GM20431 (cell line): ENCODE data around the gene FOXE3.
"Not testable (repeated sequence)": the region's sequence is repeated elsewhere in the genome, so short reads cannot be mapped to it uniquely, and the experiment has no call there.

Experiments
- in situ Hi-C: fragments of 300-500 bp; cut with MseI, MboI; formaldehyde crosslinking; loops from one replicate; pipeline ENCODE4 v1.15.0; 2020; ENCODE audit warnings: low sequenced_read_pairs; ENCODE audit not compliant: unreplicated experiment

FOXE3 gene

DNA sequence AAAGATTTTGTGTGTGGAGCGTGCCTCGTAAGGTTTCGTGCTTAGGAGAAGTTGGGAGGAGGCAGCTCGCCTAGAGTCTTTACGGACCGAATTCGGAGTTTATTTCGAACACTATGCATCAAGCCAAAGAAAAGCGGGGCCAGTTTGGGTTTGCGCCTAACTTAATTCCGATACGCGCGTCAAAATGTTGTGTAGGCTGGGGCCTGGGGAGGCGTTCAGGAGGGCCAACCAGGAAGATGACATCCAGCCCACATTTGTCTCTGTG is 28.1 kb downstream of the FOXE3 start:
- in situ Hi-C loops, result loop anchor here (25.0 kb wide), 1 partner anchor 268 kb away; no protein-coding TSS in a partner anchor

DNA sequence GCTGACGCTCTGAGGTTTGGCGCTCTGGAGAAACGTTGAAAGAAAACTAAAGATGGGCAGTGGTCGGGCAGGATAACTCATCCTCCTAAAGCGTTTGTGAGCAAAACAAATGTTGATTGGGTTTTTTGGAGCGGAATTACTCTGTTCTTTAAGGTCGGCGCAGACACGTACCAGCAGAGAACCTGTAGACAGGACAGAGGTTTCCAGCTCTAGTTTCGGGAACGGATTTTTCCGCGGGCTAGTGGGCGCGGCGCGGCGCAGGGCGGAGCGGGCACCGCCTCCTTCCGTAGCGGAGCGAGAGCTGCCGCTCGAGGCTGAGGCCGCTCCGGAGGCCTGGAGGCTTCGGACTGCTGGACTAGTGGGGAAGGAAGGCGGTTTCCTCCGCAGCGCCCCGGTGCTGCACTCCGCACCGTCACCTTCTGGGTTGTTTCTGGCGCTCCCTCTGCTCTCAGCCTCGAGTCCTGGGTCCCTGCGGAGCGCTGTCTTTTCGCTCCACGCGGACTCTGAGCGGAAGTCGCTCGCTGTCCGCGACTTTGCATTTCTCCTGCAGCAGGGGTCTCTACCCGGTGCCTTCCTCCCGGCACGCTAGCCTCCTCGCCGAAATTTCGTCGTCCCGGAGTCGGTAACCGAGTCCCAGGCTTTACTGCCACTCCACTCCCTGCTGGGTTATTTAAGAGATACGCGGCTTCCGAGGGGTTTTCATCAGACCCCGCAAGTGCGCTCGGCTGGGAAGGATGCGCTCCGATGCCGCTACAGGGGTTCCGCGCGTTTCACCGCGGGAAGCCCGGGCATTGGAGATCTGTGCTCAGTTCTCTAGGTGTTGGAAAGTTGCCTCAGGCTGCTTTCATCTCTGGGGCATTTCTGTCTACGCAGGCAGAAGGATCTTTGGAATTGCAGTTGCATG is 28.7 kb downstream of the FOXE3 start:
- in situ Hi-C loops, result loop anchor here (25.0 kb wide), 1 partner anchor 267 kb away; no protein-coding TSS in a partner anchor

DNA sequence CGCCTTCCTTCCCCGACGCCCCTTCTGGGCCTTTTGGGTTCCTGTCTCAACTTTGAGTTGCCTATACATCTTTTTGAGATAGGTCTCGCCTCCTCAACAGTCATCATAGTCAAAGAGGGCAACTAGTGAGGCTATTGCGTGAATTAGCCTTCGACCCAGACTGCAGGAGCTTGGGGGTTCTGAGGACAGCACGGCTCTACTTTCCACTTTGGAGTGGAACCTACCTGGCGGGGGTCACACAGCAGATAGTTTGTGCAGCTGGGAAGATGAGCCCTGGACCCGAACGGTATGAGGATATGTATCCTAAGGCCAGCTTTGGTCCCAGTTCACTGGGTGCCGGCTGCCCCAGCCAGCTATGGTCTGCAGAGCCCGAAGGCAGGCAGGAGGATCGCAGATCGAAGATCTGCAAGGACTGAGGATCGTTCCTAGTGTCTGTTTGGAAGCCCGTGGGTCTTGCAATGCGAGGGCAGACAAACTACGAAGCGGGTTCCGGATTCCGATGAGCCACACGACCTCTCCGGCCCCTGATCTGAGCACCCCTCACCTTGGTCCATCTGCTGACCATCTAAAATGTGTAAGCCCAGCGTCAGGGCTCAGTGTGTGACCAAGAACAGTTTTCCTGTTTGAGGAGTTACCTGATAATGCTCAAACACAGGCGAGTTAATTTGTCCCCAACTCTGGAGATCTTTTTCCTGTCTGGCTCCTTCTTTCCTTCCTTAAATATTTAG is 29.9 kb downstream of the FOXE3 start:
- in situ Hi-C loops, result loop anchor here (25.0 kb wide), 1 partner anchor 266 kb away; no protein-coding TSS in a partner anchor

DNA sequence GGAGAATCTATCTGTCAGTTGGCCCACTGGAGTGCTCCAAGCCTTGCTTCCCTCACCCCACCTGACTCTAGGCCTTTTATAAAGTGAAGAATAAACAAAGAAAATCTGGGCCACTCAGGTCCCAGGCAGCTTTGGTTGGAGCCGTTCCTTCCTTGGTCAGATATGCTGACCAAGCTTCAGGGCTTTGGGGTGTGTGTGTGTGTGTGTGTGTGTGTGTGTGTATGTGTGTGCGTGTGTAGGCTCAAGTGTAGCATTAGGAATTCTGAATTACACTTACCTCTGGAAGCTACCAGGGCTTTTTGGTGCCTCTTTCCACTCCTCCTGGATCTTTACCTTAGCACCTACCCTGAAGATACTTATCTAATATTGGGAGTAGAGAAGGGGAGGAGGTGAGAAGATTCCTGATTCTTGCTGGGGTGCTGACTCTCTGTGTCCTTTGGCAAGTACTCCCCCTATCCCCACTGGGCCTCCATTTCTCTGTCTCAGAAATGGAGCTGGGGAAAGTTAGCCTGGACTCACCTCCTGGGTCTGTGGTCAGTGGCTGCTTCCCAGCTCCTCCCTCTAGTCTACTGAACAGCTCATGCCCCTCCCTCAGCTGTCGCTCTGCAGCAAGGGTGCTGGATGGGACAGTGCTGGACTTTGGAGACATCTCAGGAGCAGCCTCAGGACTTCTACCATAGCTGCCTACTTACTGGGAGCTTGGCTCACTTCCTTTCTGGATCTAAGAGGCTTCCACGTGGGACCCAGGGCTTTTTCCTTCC is 32.6 kb downstream of the FOXE3 start:
- in situ Hi-C loops, result loop anchor here (25.0 kb wide), 1 partner anchor 264 kb away; no protein-coding TSS in a partner anchor

DNA sequence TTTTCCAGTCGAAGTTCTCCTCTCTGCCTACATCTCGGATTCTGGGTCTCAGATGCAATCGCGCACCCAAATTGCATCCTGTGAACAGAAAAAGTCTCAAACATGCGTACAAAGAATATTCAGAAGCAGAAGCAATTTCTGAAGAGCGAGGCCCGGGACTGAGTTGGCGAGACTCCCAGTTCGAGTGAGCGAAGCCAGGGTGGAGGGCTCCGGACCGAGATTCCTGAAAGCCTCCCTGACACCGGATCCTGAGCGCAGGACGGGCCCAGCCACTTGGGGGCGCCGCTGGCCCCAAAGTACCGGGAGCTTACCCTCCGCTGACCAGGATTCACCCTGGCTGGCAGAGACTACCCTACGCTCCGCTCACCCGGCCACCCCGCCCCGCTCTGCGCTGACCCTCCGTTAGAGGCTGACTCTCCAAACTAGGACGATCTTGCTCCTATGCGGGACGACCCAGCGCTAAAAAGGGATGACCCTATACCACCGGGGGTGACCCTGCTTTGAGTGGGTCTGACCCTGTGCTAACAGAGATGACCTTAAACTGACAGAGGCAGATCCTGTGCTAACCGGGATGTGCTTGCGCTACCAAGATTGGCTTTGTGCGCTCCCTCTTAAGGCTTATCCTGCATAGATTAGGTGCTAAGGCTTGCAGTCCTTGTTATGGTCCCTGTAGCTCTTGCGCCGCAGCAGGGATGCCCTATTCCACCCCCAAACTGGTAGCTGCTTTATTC is 33.9 kb downstream of the FOXE3 start:
- in situ Hi-C loops, result loop anchor here (25.0 kb wide), 1 partner anchor 262 kb away; no protein-coding TSS in a partner anchor

DNA sequence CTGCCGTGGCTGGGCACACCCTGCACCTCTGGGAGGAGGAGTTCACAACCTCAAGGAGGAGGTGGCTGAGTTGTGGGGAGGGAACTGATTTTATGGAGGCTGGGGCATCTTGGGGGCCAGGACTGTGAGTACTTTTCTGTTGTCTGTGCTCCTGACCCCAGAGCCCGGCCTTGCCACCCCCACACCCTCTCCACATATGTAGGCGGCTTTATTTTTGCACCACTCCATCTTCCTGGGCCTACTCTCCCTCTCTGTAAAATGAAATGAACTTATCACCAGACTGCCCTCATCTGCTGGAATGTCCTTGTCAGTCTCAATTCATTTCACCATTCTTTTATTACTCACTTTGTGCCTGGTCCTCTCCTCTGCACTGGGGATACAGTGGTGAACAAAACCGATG is 34.5 kb downstream of the FOXE3 start:
- in situ Hi-C loops, result no loop called here

DNA sequence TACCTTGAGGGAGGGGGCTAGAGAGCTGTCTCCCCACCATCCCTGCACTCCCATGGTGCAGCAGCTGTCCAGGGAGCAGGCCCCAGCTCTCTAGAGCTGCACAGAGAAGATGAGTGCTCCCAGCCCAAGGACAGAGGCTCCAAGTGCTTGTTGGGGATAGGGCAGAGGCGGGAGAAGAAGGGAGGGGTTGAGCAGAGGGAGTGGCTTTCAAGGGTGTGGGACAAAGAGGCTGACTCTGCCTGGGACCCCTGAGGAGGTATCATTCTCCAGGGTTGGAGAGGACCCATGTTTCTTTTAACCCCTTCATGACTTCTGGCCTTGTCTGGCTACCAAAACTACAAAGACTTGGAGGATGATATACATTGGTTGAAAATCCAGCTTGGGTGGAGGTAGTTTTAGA is 36.3 kb downstream of the FOXE3 start:
- in situ Hi-C loops, result no loop called here

DNA sequence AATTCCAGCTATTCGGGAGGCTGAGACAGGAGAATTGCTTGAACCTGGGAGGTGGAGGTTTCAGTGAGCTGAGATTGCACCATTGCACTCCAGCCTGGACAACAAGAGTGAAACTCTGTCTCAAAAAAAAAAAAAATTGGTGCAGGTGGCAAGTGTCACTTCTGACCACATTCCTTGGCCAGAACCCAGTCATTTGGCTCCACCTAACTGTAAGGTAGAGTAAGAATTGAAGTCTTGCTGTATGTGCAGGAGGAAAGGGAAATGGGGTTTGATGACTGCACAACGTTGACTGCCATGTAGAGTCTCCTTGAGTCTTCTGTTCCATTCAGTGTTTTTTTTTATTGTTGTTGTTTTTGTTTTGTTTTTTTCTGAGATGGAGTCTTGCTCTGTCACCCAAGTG is 37.8 kb downstream of the FOXE3 start:
- in situ Hi-C loops, result not testable (repeated sequence)

DNA sequence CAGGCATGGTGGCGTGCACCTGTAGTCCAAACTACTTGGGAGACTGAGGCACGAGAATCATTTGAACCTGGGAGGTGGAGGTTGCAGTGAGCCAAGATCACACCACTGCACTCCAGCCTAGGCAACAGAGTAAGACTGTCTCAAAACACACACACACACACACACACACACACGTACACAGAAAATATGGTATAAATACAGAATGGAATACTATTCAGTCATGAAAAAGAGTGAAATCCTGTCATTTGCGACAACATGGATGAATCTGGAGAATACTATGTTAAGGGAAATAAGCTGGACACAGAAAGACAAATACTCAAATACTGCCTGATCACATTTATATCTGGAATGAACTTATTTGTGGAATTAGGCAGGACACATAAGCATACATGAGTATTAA is 40.2 kb downstream of the FOXE3 start:
- in situ Hi-C loops, result no loop called here

DNA sequence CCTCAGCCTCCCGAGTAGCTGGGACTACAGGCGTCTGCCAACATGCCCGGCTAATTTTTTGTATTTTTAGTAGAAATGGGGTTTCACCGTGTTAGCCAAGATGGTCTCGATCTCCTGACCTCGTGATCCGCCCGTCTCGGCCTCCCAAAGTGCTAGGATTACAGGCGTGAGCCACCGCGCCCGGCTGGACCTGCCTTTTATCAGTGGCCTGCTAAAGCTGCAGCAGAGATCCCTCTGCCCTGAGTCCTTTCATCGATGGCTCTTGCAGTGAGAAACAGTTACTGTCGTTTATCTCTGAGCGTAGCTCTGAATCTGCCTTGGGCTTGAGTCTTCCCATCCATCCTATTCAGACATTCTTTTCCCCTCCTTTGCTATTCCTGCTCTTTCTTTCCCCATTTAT is 41.5 kb downstream of the FOXE3 start:
- in situ Hi-C loops, result not testable (repeated sequence)

DNA sequence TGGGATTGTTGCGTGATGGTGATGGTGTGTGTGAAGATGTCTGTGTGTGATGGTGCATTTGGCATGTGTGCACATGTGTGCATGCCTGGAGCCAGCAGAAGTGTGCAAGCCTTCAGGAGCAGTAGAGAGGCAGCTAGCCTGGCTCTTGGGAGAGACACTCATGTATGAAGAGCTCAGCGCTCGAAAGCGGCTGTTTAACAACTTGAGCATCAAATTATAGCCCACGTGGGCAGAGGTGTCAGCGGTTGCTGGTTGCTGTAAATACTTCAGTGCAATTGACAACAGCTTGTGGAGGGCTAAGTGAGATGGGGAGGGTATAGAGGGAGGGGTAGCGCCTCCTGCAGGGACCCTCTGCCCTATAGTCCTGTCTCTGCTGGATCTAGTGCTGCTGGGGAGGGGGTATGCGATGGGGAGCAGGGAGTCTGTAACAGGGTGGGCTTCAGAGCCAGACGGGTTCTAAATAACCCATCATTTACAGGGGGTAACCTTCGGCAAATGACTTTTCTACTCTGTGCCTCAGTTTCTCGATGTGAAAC is 43.2 kb downstream of the FOXE3 start:
- in situ Hi-C loops, result no loop called here

DNA sequence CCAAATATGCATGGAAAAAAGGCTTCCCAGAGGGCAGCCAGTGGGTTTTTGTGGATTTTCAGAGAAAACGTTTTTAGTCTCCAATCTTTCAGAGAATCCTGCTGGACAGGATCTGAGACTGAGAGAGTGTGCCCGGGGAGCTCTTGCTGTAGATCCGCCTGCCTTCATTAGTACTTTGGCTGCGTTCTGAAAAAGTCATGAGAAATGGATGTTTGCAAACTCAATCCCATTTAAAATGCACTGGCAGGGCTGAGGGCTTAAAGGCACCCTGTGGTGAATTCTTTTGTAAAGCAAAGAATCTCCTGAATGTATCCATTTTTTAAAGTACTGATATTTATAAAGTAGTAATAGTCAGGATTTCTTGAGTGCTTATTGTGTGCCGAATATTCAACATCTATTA is 44.0 kb downstream of the FOXE3 start:
- in situ Hi-C loops, result no loop called here

DNA sequence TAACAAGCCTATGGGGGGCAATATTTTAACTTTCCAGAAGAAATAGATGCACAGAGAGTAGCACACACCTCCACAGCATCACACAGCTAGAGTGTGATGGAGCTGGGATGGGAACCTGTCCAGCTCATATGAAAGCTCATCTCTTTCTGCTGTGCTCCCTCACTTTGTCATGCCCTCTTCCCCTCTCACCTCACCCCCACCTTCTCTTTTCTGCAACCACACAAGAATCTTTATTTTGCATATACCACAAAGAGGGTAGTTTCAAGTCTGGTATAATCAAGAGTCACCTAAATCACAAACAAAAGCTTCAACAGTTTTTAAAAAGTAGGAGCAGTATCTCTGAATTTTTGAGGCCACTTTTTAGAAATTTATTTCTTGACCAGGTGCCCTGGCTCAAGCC is 44.4 kb downstream of the FOXE3 start:
- in situ Hi-C loops, result no loop called here

DNA sequence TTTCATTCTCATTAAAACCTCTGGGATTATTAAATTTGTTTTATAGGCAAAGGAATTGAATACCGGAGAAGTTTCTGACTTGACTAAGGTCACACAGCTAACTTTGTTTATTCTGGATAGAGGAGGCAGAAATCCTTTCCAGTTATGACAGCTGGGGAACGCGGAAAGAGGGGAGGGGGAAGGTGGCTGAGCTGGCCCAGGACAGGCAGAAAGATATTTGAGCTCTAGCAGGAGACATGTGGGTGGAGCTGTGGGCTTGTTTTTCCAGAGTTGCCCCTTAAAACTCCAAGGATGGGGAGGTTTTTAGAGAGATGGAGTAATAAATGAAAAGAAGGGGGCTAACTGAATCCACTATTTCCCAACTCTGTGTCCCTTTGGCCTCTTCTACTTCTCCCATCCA is 49.5 kb downstream of the FOXE3 start:
- in situ Hi-C loops, result no loop called here
